BE2C (cell line): Measurements from ENCODE around the gene EHBP1.

Source experiments
- DNase-seq: peaks from one replicate; pipeline ENCODE4 v3.0.0-alpha.2; 2020
- H3K27me3 ChIP-seq: fragments of 250-450 bp; sonication (Bioruptor Pico); 2 replicates; pipeline ENCODE4 v1.5.1; 2020; ENCODE audit warnings: mild to moderate bottlenecking
- H3K36me3 ChIP-seq: fragments of 250-450 bp; sonication (Bioruptor Pico); 2 replicates; pipeline ENCODE4 v1.5.1; 2020; ENCODE audit warnings: mild to moderate bottlenecking
- H3K4me1 ChIP-seq: fragments of 250-450 bp; sonication (Bioruptor Pico); 2 replicates; pipeline ENCODE4 v1.5.1; 2020
- H3K4me3 ChIP-seq: 2 replicates; pipeline ENCODE4 v1.5.1; 2011; ENCODE audit warnings: low read depth, low read length
- H3K9me3 ChIP-seq: fragments of 250-450 bp; sonication (Bioruptor Pico); 2 replicates; pipeline ENCODE4 v1.5.1; 2020
- TF ChIP-seq, protein P1 (sequence below): IDR thresholded peaks from 2 replicates; pipeline ENCODE4 v1.5.1; 2012; ENCODE audit warnings: mild to moderate bottlenecking, low read depth, low read length

The EHBP1 gene

DNA sequence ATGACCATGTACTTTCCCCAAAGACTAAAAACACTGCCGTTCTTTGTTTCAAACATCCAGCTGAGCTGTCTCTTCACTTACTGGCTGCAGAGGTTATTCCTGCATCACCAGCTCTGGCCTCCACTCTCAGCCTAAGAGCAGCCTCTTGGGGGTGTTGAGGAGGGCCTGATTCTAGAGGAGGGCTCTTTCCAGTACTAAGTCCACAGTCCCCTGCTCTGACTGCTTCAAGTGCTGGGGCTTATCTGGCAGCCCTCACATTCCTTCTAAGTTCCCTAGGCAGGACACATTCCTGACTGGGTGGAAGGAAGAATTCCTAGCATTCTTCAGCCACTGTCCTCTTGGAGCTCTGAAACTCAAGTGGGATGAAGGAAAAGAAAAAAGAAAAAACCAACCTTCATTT is 32.9 kb upstream of the EHBP1 start:
- no peaks in the 10 kb centered on the region for H3K4me1 ChIP-seq
- DNase-seq = no peak
- no peaks in the 10 kb centered on the region for H3K9me3 ChIP-seq
- no peak overlapping the region for H3K4me3 ChIP-seq
- TF ChIP-seq, protein P1, sequence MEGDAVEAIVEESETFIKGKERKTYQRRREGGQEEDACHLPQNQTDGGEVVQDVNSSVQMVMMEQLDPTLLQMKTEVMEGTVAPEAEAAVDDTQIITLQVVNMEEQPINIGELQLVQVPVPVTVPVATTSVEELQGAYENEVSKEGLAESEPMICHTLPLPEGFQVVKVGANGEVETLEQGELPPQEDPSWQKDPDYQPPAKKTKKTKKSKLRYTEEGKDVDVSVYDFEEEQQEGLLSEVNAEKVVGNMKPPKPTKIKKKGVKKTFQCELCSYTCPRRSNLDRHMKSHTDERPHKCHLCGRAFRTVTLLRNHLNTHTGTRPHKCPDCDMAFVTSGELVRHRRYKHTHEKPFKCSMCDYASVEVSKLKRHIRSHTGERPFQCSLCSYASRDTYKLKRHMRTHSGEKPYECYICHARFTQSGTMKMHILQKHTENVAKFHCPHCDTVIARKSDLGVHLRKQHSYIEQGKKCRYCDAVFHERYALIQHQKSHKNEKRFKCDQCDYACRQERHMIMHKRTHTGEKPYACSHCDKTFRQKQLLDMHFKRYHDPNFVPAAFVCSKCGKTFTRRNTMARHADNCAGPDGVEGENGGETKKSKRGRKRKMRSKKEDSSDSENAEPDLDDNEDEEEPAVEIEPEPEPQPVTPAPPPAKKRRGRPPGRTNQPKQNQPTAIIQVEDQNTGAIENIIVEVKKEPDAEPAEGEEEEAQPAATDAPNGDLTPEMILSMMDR = no peak
- H3K27me3 ChIP-seq = no peaks in the 10 kb centered on the region
- no peaks in the 10 kb centered on the region for H3K36me3 ChIP-seq

DNA sequence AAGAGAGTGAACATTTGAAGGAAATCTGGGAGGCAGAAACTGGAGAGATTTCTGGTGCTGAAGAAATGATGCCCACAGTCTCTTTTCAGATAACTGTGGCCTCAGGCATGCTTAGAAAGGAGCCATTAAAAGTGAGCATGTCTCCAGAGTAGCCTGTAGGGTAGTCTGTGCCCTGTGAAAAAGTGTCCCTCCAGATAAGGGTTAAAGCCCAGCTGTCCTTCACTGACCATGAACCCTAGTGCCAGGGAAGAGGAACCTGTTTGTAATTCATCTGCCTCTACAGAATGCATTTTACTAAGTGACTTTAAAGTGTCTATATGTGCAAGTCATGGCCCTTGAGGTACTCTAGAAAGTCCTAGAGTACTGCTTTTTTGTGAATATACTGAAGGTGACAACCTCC is 30.5 kb upstream of the EHBP1 start:
- TF ChIP-seq, protein P1 = no peak
- Histone ChIP-seq H3K9me3 (no peaks in the 10 kb centered on the region), H3K27me3 (no peaks in the 10 kb centered on the region), H3K4me1 (no peaks in the 10 kb centered on the region), H3K4me3 (no peak overlapping the region), H3K36me3 (no peaks in the 10 kb centered on the region)
- DNase-seq = no peak

DNA sequence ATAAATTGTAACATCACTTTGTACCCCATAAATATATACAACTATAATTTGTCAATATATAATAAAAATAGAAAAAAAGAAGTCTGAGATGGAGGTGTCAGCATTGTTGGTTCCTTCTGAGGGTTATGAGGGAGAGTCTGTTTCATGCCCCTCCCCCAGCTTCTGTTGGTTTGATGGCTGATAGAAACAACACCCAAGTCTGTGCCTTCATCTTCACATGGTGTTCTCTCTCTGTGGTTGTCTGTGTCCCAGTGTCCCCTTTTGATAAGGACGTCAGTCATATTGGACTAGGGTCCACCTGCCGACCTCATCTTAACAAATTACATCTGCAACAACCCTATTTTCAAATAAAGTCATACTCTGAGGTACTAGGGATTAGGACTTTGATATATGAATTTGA is 20.3 kb upstream of the EHBP1 start:
- no peak for DNase-seq
- no peaks in the 10 kb centered on the region for H3K4me1 ChIP-seq
- H3K27me3 ChIP-seq = no peaks in the 10 kb centered on the region
- TF ChIP-seq, protein P1 = no peak
- H3K36me3 ChIP-seq = no peaks in the 10 kb centered on the region
- no peaks in the 10 kb centered on the region for H3K9me3 ChIP-seq
- no peak overlapping the region for H3K4me3 ChIP-seq

DNA sequence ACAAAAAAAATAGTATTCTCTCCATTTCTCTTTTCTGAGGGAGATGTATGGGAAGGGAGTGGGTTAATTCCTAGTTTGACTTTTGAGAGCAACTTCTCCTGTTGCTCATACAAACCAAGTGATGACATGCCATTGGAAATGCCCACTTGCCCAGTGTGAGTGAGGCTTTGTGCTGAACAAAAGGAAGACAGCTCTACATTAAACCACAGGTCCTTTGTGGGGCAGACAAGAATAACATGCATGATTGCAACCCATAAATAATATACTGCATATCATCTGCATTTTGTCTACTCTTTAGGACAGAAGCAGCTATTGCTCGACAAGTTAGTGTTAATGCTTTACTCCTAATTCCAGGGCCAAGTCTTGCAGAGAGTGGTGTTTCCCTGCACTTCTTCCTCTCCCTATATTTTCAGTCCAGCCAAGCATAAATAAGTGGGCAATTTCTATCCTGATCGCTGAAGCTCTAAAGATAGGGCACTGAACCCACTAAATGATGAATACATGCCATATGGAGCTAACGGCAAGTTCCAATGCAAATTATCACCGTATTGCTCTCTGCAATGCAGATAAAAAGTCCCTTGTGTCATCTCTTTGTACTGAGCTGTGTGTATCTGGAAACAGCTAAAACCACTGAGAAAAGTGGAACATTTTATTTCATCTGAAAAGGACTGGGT is 19.4 kb upstream of the EHBP1 start:
- no peaks in the 10 kb centered on the region for H3K4me1 ChIP-seq
- no peak overlapping the region for H3K4me3 ChIP-seq
- H3K27me3 ChIP-seq = no peaks in the 10 kb centered on the region
- TF ChIP-seq, protein P1 = no peak
- no peak for DNase-seq
- no peaks in the 10 kb centered on the region for H3K9me3 ChIP-seq
- H3K36me3 ChIP-seq = no peaks in the 10 kb centered on the region

DNA sequence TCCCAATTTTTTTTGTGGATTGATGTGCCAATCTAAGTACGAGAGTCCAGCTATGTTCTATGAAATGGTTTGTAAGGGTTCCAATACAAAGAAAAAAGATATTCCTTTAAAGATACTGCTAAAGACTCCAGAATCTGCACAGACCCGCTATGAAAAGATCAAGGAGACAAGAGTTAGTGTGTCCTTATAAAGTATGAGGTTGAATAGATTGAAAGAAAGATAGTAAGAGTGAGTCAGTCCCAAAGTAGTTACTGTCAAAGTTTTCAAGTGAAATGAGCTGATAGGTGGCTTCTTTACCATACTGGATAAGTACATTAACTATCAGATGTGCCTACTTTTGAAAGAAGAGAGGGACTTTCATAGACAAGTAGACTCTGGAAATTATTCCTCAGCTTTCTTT is 17.9 kb upstream of the EHBP1 start:
- Histone ChIP-seq H3K4me3 (no peak overlapping the region), H3K27me3 (no peaks in the 10 kb centered on the region), H3K9me3 (no peaks in the 10 kb centered on the region), H3K4me1 (no peaks in the 10 kb centered on the region), H3K36me3 (no peaks in the 10 kb centered on the region)
- TF ChIP-seq, protein P1 = no peak
- DNase-seq = no peak

DNA sequence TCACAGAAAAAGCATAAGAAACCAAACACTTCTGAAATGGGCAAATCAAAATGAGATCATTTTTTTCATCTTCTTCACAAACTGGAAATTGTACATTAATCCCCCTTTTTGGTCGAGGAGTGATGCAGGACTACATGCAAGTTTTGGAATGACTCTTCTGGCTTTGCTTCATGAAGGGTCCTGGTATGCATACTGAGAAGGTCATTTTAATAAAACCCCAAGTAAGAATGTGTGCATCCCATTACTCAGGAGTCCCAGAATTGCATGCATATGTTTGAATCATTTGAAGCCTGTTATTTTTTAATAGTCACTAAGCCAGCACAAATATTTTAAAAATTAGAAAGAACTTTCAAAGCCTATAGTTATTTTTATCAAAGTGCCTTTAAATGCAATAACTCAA is 16.7 kb upstream of the EHBP1 start:
- Histone ChIP-seq H3K4me3 (no peak overlapping the region), H3K4me1 (no peaks in the 10 kb centered on the region), H3K9me3 (no peaks in the 10 kb centered on the region), H3K27me3 (no peaks in the 10 kb centered on the region), H3K36me3 (no peaks in the 10 kb centered on the region)
- TF ChIP-seq, protein P1 = no peak
- DNase-seq = no peak
